Bronchial epithelial cell (primary cell): ENCODE measurements around the gene MAPT. TPM values are rescaled to one million over a fixed set of nuclear protein-coding genes. Genes with fewer than 3 reads are reported as not detected.

Source experiments
- DNase-seq: peaks from one replicate; pipeline ENCODE4 v3.0.0-alpha.2; 2010; ENCODE audit warnings: low read depth
- FAIRE-seq: peaks from 2 replicates; lab custom pipeline; 2011; peaks lifted over from hg19 to GRCh38; lab: Jason Lieb, UNC
- H3K27me3 ChIP-seq: 2 replicates; pipeline ENCODE4 v1.5.1; 2011; ENCODE audit warnings: low read length; ENCODE audit not compliant: control insufficient read depth, insufficient read depth
- H3K36me3 ChIP-seq: 2 replicates; pipeline ENCODE4 v1.5.1; 2011; ENCODE audit warnings: low read length; ENCODE audit not compliant: control insufficient read depth, insufficient read depth
- H3K4me3 ChIP-seq: 2 replicates; pipeline ENCODE4 v1.5.1; 2011; ENCODE audit warnings: mild to moderate bottlenecking, low read depth, low read length, control low read depth
- CTCF ChIP-seq: IDR thresholded peaks from 2 replicates; pipeline ENCODE4 v1.5.1; 2011; ENCODE audit warnings: mild to moderate bottlenecking, moderate library complexity, low read length, control low read depth, inconsistent platforms; ENCODE audit not compliant: insufficient read depth, severe bottlenecking
- total RNA-seq: library from RNA; depleted of rRNA; stranded (reverse); fragments of >200 nt; gene quantifications from 2 replicates; pipeline ENCODE4 v1.2.1, GENCODE V29; 2014

Gene MAPT
- total RNA-seq, 1 donor from 2014 or later: 0.26 TPM

- Histone ChIP-seq H3K36me3 (no peaks in the 10 kb centered on the region), H3K27me3 (peaks cover 17% of the 10 kb centered on the region), H3K4me3 (peak overlapping the region; percentile 13)
- FAIRE-seq: no peak
- DNase-seq: peak; percentile 31
- peak; percentile 91 for TF ChIP-seq CTCF
Measured at GRCh38 chr17:45948881-45949624, 54.7 kb downstream of the MAPT start.

GRCh38 chr17:45949755-45950320 is 55.5 kb downstream of the MAPT start:
- Histone ChIP-seq H3K36me3 (no peaks in the 10 kb centered on the region), H3K27me3 (peaks cover 17% of the 10 kb centered on the region), H3K4me3 (no peak overlapping the region)
- no peak for TF ChIP-seq CTCF
- FAIRE-seq: peak; percentile 55
- DNase-seq: no peak

- H3K27me3 ChIP-seq: peaks cover 17% of the 10 kb centered on the region
- DNase-seq (no peak), FAIRE-seq (no peak)
- H3K4me3 ChIP-seq: no peak overlapping the region
- no peak for TF ChIP-seq CTCF
- H3K36me3 ChIP-seq: no peaks in the 10 kb centered on the region
Measured at GRCh38 chr17:45950888-45951287, 56.5 kb downstream of the MAPT start.

GRCh38 chr17:45951403-45951802 is 57.0 kb downstream of the MAPT start:
- Histone ChIP-seq H3K27me3 (peaks cover 17% of the 10 kb centered on the region), H3K36me3 (no peaks in the 10 kb centered on the region), H3K4me3 (no peak overlapping the region)
- no peak for DNase-seq
- no peak for TF ChIP-seq CTCF
- FAIRE-seq: no peak

- no peak for TF ChIP-seq CTCF
- no peak for FAIRE-seq
- DNase-seq: no peak
- Histone ChIP-seq H3K4me3 (no peak overlapping the region), H3K36me3 (no peaks in the 10 kb centered on the region), H3K27me3 (peaks cover 17% of the 10 kb centered on the region)
Measured at GRCh38 chr17:45951941-45952340, 57.6 kb downstream of the MAPT start.
